Measurements from ENCODE around the gene CERK.
"Not testable (repeated sequence)": the region's sequence is repeated elsewhere in the genome, so short reads cannot be mapped to it uniquely, and the experiment has no call there.

GRCh38 chr22:46782200-46782599, 44.1 kb upstream of the CERK start:
- not testable (repeated sequence) for TF ChIP-seq CTCF (conservative IDR thresholded peaks at IDR 0.05); EZH2 (IDR thresholded peaks at IDR 0.05; ENCODE audit: low read depth)

Data from PC-9 (cell line).